ENCODE data around the gene CD82. TPM values are rescaled to one million over a fixed set of nuclear protein-coding genes. Genes with fewer than 3 reads are reported as not detected.

Gene CD82
- total RNA-seq, 1 donor from 2014 or later = 34.3 TPM

Small RNA genes lying within 50 kb of the gene (small RNA-seq; reads per million reads assigned to genes)
- gene AC104010.1 (ENCODE audit: low replicate concordance) = not detected

Other genes with a start within 250 kb of the CD82 start
- 17.0 TPM for gene TSPAN18, start 161.3 kb downstream of the CD82 start, total RNA-seq

Data from skin of body (tissue), 2 donors.